Activated CD4-positive, alpha-beta T cell treated with anti-CD3 and anti-CD28 coated beads, Interleukin-2, amount 50 U/mL, for 4 hours (primary cell): Measurements from ENCODE around the gene CYTH4.
"Not testable (repeated sequence)": the region's sequence is repeated elsewhere in the genome, so short reads cannot be mapped to it uniquely, and the experiment has no call there.

Source experiments
- DNase-seq, 2 experiments: peaks; one replicate each; pipeline ENCODE4 v3.0.0-alpha.2; 2020

The CYTH4 gene, protein sequence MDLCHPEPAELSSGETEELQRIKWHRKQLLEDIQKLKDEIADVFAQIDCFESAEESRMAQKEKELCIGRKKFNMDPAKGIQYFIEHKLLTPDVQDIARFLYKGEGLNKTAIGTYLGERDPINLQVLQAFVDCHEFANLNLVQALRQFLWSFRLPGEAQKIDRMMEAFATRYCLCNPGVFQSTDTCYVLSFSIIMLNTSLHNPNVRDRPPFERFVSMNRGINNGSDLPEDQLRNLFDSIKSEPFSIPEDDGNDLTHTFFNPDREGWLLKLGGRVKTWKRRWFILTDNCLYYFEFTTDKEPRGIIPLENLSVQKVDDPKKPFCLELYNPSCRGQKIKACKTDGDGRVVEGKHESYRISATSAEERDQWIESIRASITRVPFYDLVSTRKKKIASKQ

GRCh38 chr22:37282385-37282677 lies at the start of gene CYTH4:
TSS of gene CYTH4 (plus strand) at chr22:37282508. CDS start at chr22:37282570, 62 bp downstream.
- DNase-seq = peak; percentile 76 to 79

- DNase-seq = not testable (repeated sequence)
Observed at GRCh38 chr22:37233371-37233750, 48.9 kb upstream of the CYTH4 start.

DNA sequence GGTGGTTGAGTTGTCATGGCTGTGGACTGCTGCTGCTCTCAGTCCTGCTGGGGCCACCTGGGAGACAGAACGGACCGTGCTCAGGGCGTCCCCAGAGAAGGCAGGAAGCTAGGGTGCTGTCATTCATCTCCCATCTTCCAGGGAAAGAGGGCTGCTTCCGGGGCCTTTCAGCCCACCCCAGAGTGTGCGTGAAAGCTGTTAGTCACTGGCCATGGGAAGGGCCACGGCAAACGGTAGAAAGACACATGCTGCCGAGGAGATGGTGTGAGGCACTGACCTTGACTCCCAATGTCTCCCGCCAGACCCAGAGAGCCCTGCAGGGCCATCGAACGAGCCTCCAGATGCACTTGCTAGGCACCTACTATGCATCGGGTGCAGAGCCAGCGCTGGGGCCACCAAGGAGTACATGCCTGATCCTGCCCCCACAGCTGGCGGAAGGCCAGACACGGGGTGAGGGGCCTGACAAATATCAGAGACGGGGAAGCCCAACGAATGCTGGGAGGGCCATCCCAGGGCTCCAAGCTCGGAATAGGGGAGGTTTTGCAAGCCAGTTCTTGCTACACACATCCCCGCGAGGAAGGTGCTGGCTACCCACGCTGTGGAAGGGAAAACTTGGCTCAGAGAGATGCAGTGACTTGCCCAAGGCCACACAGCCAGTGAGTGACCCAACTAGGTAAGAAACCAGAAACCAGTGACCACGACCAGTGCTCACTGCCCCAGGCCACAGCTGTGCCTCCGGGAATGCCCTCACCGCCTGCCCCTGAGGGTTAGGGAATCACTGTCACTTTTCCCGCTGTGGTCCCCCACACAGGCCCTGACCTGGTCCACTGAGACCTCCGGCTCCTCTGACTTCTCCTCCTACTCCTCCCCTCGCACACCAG lies 48.3 kb upstream of the CYTH4 start:
- no peak for DNase-seq

GRCh38 chr22:37234736-37235711 lies 47.3 kb upstream of the CYTH4 start:
- DNase-seq = no peak

- no peak for DNase-seq
Observed at GRCh38 chr22:37235897-37236607, 46.3 kb upstream of the CYTH4 start.

GRCh38 chr22:37237371-37238268 lies 44.7 kb upstream of the CYTH4 start:
- DNase-seq = no peak

DNA sequence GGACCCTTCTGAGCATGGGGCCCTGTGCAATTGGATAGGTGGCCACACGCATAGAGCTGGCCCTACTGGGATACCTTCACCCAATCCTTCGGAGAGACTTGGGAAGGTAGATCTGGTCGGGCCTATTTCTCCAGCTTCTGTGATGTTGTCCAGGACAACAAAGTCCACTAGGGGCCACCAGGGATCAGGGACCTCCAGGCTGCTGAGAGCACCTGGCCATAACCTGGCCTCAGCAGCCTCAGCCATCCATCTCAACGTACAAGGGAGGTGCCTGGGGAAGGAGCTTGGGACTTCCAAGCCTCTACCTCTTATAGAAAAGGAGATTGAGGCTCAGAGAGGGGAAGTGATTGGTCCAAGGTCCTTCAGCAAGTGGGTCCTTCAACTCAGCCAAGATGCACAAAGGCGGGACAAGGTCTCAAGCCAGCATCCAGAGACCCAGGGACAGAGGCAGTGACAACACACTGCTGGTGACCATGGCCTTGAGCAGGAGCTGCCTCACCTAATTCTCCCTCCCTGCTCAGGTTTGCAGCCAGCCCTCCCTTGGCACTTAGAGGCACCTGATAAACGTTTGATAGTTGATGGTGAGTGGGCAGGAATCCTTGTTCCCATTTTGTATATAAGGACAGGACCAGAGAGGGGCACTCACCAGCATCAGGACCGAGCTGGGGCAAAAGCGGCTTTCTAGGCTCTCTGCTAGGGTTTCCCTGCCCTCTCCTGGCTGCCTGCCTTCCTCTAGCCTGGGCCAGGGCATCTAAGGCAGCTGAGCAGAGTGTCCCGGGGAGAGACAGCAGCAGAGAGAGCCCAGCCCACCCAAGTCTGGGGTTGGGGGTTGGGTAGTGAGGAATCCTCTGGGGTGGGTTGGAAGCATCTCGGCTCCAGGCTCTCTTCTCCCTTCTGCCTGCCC lies 42.7 kb upstream of the CYTH4 start:
- no peak for DNase-seq

DNA sequence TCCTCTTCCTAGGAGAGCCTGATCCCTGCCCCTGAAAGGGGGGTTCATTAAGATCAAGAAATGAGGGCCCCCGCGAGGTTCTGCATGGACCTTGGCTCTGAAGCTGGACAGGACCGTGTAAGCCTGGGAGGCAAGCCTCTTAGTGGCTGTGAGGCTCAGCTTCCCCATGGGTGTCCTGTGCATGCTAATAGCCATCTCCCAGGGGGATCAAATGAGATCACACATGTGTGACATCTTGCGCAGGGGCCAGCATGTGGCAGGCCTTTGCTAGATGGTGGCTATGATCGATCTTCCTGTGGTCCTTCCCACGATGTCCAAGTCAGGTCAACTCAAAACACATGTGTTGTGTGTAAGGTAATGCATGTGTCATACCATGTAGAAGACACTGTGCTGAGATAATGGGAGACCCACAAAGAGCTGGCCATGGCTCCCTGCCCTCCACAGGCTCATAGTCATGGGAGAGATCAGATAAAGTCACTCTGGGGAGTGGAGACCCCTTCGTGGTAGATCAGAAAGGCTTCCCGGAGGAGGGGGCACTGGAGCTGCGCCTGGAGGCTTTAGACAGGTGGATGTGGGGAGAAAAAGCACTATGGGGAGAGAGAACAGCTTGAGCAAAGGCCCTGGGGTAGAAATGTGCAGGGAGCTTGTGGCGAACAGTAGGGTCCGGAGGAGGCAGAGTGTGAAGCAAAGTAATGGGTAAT lies 41.9 kb upstream of the CYTH4 start:
- DNase-seq = no peak

- DNase-seq = no peak
Observed at GRCh38 chr22:37240941-37241320, 41.4 kb upstream of the CYTH4 start.

DNA sequence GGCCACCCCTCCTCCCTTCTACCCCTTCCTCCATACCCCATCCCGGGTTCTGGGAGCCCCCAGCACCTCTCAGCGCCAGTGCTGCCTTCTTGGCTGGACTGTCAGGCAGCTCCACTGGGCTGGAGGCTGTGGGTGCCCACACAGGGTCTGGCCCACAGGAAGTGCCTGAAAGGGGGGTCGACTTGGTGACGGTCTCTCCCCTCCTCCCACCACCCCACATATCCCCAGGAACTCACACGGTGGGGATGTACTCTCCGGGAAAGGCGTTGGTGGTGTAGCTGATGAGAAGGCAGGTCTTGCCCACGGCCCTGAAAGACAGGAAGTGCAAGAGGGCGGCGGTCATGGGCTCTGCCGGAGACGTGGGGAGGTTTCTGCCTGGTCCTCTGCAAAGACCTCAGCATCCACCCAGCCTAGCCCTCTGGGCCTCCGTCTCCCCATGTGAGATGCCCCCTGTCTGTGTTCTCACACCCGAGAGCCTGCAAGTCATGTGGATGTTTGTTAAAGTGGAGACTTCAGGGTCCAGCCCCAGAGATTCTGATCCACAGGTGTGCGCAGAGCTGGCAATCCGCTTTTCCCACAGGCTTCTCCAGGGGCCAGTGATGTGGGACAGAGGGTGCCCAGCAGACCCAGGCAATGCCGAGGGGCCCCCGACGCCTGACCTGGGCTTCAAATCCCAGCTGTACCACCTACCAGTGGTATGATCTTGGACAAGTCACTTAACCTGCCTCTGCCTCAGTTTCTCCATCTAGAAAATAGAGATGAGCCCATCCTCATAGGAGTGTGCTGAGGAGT lies 40.8 kb upstream of the CYTH4 start:
- no peak for DNase-seq

GRCh38 chr22:37242395-37242918 lies 39.9 kb upstream of the CYTH4 start:
- DNase-seq = peak; percentile 89 to 93

GRCh38 chr22:37243402-37244113 lies 38.8 kb upstream of the CYTH4 start:
- DNase-seq = no peak

DNA sequence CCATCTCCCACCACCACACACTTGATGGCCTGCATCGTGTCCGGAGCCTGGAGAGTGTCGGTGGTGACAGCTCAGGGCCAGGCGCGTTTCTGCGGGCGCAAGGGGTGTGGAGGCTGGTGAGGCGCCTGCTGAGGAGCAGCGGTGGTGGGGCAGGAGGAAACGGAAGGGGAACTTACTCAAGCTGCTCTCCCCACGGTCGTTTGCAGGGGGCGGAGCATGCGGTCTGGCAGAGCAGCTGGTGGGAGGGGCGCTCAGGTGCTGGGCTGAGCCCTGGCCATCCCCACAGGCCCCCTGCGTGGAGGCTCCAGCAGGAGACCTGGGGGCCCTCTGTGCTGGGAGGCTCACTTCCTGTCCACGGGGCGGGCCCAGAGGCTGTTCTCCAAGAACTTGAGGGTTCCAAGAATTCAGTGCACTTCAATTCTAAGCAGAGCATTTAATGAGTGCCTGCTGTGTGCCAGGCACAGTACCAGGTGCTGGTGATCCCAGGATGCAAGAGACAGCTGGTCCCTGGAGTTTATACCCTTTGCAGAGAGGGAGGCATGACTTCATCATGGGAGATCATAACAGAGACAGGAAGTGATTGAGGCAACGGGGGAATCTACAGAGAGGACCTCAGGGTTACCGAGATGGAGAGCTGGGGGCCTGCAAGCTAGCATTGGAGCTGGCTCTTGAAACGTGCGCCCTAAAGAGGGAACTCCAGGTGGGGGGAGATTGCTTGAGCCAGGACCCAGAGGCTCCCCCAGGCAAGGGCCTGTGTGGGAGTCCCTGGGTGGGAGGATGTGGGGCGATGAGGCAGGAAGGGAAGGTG lies 38.0 kb upstream of the CYTH4 start, which contains the start of gene RAC2:
TSS of gene RAC2 (minus strand) at position 156 of the 808 bp plus-strand sequence. CDS start at position 35, 121 bp downstream.
- DNase-seq = peak; percentile 86 to 88

- no peak for DNase-seq
Observed at GRCh38 chr22:37244922-37245722, 37.2 kb upstream of the CYTH4 start.

GRCh38 chr22:37245740-37246139 lies 36.6 kb upstream of the CYTH4 start:
- no peak for DNase-seq

- no peak for DNase-seq
Observed at GRCh38 chr22:37248251-37248650, 34.1 kb upstream of the CYTH4 start.
